ENCODE results near the gene SLCO1C1.

- TF ChIP-seq, protein P1, sequence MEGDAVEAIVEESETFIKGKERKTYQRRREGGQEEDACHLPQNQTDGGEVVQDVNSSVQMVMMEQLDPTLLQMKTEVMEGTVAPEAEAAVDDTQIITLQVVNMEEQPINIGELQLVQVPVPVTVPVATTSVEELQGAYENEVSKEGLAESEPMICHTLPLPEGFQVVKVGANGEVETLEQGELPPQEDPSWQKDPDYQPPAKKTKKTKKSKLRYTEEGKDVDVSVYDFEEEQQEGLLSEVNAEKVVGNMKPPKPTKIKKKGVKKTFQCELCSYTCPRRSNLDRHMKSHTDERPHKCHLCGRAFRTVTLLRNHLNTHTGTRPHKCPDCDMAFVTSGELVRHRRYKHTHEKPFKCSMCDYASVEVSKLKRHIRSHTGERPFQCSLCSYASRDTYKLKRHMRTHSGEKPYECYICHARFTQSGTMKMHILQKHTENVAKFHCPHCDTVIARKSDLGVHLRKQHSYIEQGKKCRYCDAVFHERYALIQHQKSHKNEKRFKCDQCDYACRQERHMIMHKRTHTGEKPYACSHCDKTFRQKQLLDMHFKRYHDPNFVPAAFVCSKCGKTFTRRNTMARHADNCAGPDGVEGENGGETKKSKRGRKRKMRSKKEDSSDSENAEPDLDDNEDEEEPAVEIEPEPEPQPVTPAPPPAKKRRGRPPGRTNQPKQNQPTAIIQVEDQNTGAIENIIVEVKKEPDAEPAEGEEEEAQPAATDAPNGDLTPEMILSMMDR (IDR thresholded peaks at IDR 0.05; ENCODE audit: extremely low read depth in 1 of 2, insufficient read depth in 1 of 2, low read depth in 1 of 2, low read length in 2 of 2), result no peak
- TF ChIP-seq POLR2A (IDR thresholded peaks at IDR 0.05; ENCODE audit: low read depth, low read length), result no peak
Measured at GRCh38 chr12:20704860-20705259, 9.7 kb downstream of the SLCO1C1 start.

All from endothelial cell of umbilical vein (primary cell).